PFSK-1 (cell line): Measurements from ENCODE around the gene SYCE3. TPM values are rescaled to one million over a fixed set of nuclear protein-coding genes. Genes with fewer than 3 reads are reported as not detected.
A peak's percentile ranks its signal among the peaks of the same experiment; 100 is the strongest.

Experiments
- FOXP2 ChIP-seq: optimal IDR thresholded peaks from 2 replicates; pipeline ENCODE3; 2011; ENCODE audit warnings: borderline replicate concordance, control low read depth, inconsistent platforms; ENCODE audit not compliant: insufficient read depth; ENCODE audit errors: extremely low read length, extremely low read depth
- POLR2AphosphoS5 ChIP-seq: IDR thresholded peaks from 2 replicates; pipeline ENCODE4 v1.6.1; 2012; ENCODE audit warnings: low read depth, mild to moderate bottlenecking, control low read depth, low read length, moderate library complexity
- REST ChIP-seq, 2 experiments: IDR thresholded peaks; 2 replicates each; pipeline versions ENCODE4 v1.6.1 to v1.8.0; 2011 to 2012; ENCODE audit warnings: low read depth in 2 of 2, low read length in 2 of 2, control low read depth in 1 of 2, inconsistent platforms in 1 of 2, mild to moderate bottlenecking in 1 of 2, moderate library complexity in 1 of 2; ENCODE audit not compliant: insufficient read depth in 1 of 2
- SIN3A ChIP-seq: IDR thresholded peaks from 2 replicates; pipeline ENCODE4 v1.6.1; 2012; ENCODE audit warnings: mild to moderate bottlenecking, low read length, moderate library complexity, borderline replicate concordance; ENCODE audit not compliant: insufficient read depth
- TAF1 ChIP-seq: IDR thresholded peaks from 2 replicates; pipeline ENCODE4 v1.6.1; 2012; ENCODE audit warnings: low read length, control low read depth, borderline replicate concordance; ENCODE audit not compliant: insufficient read depth
- polyA plus RNA-seq: library from polyadenylated mRNA; unstranded; fragments of >200 nt; gene quantifications from one replicate; pipeline ENCODE4 v1.2.1, GENCODE V29; 2012; ENCODE audit warnings: low read depth, missing spikeins; ENCODE audit not compliant: insufficient read length

Gene SYCE3
- polyA plus RNA-seq = not detected

- TF ChIP-seq SIN3A (no peak), TAF1 (no peak), POLR2AphosphoS5 (peak; percentile 49; the same call in 1 of the 2 replicates), FOXP2 (peak; percentile 38), REST (IDR thresholded peaks at IDR 0.05; ENCODE audit: insufficient read depth in 1 of 2, low read depth in 2 of 2, low read length in 2 of 2) (0 out of 4 replicates have a peak, but pooled peaks of 1 of the 2 experiments have one; percentile 8)
Measured at GRCh38 chr22:50562523-50563412, at the start of gene SYCE3. TSS of gene SYCE3 (minus strand) at chr22:50562919. CDS start at chr22:50556405, 6,514 bp downstream.

- TF ChIP-seq POLR2AphosphoS5 (no peak), TAF1 (no peak), SIN3A (no peak), REST (IDR thresholded peaks at IDR 0.05; ENCODE audit: insufficient read depth in 1 of 2, low read depth in 2 of 2, low read length in 2 of 2) (no peak), FOXP2 (no peak)
Measured at GRCh38 chr22:50612168-50612527, 49.4 kb upstream of the SYCE3 start.

- no peak for TF ChIP-seq TAF1
- TF ChIP-seq REST (IDR thresholded peaks at IDR 0.05; ENCODE audit: insufficient read depth in 1 of 2, low read depth in 2 of 2, low read length in 2 of 2) = no peak
- TF ChIP-seq FOXP2 = no peak
- TF ChIP-seq SIN3A = no peak
- TF ChIP-seq POLR2AphosphoS5 = no peak
Measured at GRCh38 chr22:50611341-50612060, 48.8 kb upstream of the SYCE3 start.

- TF ChIP-seq TAF1 (no peak), SIN3A (no peak), REST (IDR thresholded peaks at IDR 0.05; ENCODE audit: insufficient read depth in 1 of 2, low read depth in 2 of 2, low read length in 2 of 2) (no peak), FOXP2 (no peak)
Measured at GRCh38 chr22:50610581-50610980, 47.9 kb upstream of the SYCE3 start.
